SKM-1 treated with dmso at 0.1 percent for 144 hours (cell line): ENCODE measurements around the gene QSOX2.

ENCODE experiments used
- DNase-seq: peaks from one replicate; lab custom pipeline; 2025; ENCODE audit not compliant: unreplicated experiment; lab: John Stamatoyannopoulos, UW

QSOX2 gene

GRCh38 chr9:136178061-136178772 lies 67.4 kb downstream of the QSOX2 start:
- no peak for DNase-seq

- no peak for DNase-seq
Observed at GRCh38 chr9:136177224-136177623, 68.4 kb downstream of the QSOX2 start.

GRCh38 chr9:136175616-136176197 lies 69.9 kb downstream of the QSOX2 start:
- DNase-seq: no peak

- DNase-seq: no peak
Observed at GRCh38 chr9:136174779-136175615, 70.6 kb downstream of the QSOX2 start.

GRCh38 chr9:136173648-136174290 lies 71.8 kb downstream of the QSOX2 start:
- no peak for DNase-seq

GRCh38 chr9:136172412-136173079 lies 73.1 kb downstream of the QSOX2 start:
- no peak for DNase-seq

GRCh38 chr9:136171801-136172411 lies 73.7 kb downstream of the QSOX2 start:
- no peak for DNase-seq

- DNase-seq: no peak
Observed at GRCh38 chr9:136171009-136171800, 74.4 kb downstream of the QSOX2 start.

- peak; percentile 7 for DNase-seq
Observed at GRCh38 chr9:136170006-136170901, 75.4 kb downstream of the QSOX2 start.

GRCh38 chr9:136169495-136169894 lies 76.1 kb downstream of the QSOX2 start:
- no peak for DNase-seq

- DNase-seq: no peak
Observed at GRCh38 chr9:136163248-136163850, 82.3 kb downstream of the QSOX2 start.

- DNase-seq: no peak
Observed at GRCh38 chr9:136160995-136161610, 84.5 kb downstream of the QSOX2 start.

GRCh38 chr9:136160381-136160841 lies 85.2 kb downstream of the QSOX2 start:
- DNase-seq: no peak

GRCh38 chr9:136159851-136160250 lies 85.8 kb downstream of the QSOX2 start:
- no peak for DNase-seq

GRCh38 chr9:136157477-136158265 lies 87.9 kb downstream of the QSOX2 start:
- no peak for DNase-seq
